Hepatocyte (in vitro differentiated cells): ENCODE data around the gene OTUD4. TPM values are rescaled to one million over a fixed set of nuclear protein-coding genes. Genes with fewer than 3 reads are reported as not detected.
A peak's percentile ranks its signal among the peaks of the same experiment; 100 is the strongest.

Source experiments
- DNase-seq: peaks from one replicate; pipeline ENCODE4 v3.0.0-alpha.2; 2016; ENCODE audit warnings: low spot score
- H2AFZ ChIP-seq: fragments of 200-600 bp; sonication (generic); 2 replicates; pipeline ENCODE4 v1.6.0; 2016; ENCODE audit warnings: antibody characterized with exemption, mild to moderate bottlenecking
- H3K27ac ChIP-seq: fragments of 200-600 bp; sonication (generic); 2 replicates; pipeline ENCODE4 v1.5.1; 2016; ENCODE audit warnings: mild to moderate bottlenecking
- H3K27me3 ChIP-seq: fragments of 200-600 bp; sonication (generic); 2 replicates; pipeline ENCODE4 v1.6.1; 2016
- H3K36me3 ChIP-seq: fragments of 200-600 bp; sonication (generic); replicated peaks from 2 replicates; pipeline ENCODE4 v1.5.1; 2016; ENCODE audit warnings: low read depth; ENCODE audit not compliant: insufficient read depth
- H3K4me1 ChIP-seq: fragments of 200-600 bp; sonication (generic); 2 replicates; pipeline ENCODE4 v1.5.1; 2016; ENCODE audit warnings: mild to moderate bottlenecking, moderate library complexity; ENCODE audit not compliant: insufficient read depth
- H3K4me2 ChIP-seq: fragments of 200-600 bp; sonication (generic); 2 replicates; pipeline ENCODE4 v1.6.0; 2016
- H3K4me3 ChIP-seq: fragments of 200-600 bp; sonication (generic); 2 replicates; pipeline ENCODE4 v1.5.1; 2016; ENCODE audit warnings: mild to moderate bottlenecking
- H3K79me2 ChIP-seq: fragments of 200-600 bp; sonication (generic); 2 replicates; pipeline ENCODE4 v1.6.0; 2017; ENCODE audit warnings: mild to moderate bottlenecking
- H3K9me2 ChIP-seq: fragments of 200-600 bp; sonication (generic); replicated peaks from 2 replicates; pipeline ENCODE4 v1.6.0; 2017; ENCODE audit warnings: mild to moderate bottlenecking; ENCODE audit not compliant: insufficient read depth
- H3K9me3 ChIP-seq: fragments of 200-600 bp; sonication (generic); 2 replicates; pipeline ENCODE4 v1.5.1; 2016; ENCODE audit warnings: low read depth, mild to moderate bottlenecking
- H4K20me1 ChIP-seq: fragments of 200-600 bp; sonication (generic); 2 replicates; pipeline ENCODE4 v1.6.0; 2016; ENCODE audit warnings: mild to moderate bottlenecking; ENCODE audit not compliant: insufficient read depth, poor library complexity, severe bottlenecking
- EZH2 ChIP-seq: fragments of 200-600 bp; sonication (generic); IDR thresholded peaks from 2 replicates; pipeline ENCODE4 v1.6.1; 2016; ENCODE audit warnings: antibody characterized with exemption, mild to moderate bottlenecking, borderline replicate concordance
- EZH2phosphoT487 ChIP-seq: fragments of 200-600 bp; sonication (generic); IDR thresholded peaks from one replicate; pipeline ENCODE4 v1.6.1; 2018; ENCODE audit warnings: antibody characterized with exemption, mild to moderate bottlenecking, low read depth, moderate library complexity; ENCODE audit not compliant: unreplicated experiment, severe bottlenecking
- WGBS: methylation state at CpG from one replicate; pipeline ENCODE4 v1.1.6; 2016; ENCODE audit warnings: low lambda C conversion rate; ENCODE audit errors: missing lambda C conversion rate; 5-methylcytosine and 5-hydroxymethylcytosine counted together
- polyA plus RNA-seq: library from polyadenylated mRNA; unstranded; fragments of >200 nt; fragmentation: Nextera tagmentation; extraction: Ambion mirVana; gene quantifications from 2 replicates; pipeline ENCODE4 v1.2.1, GENCODE V29; 2016
- total RNA-seq: library from RNA; depleted of rRNA; stranded (reverse); fragments of >200 nt; gene quantifications from 2 replicates; pipeline ENCODE4 v1.2.3, GENCODE V29; 2014
- TF ChIP-seq, protein P1 (sequence below): fragments of 200-600 bp; sonication (generic); IDR thresholded peaks from 2 replicates; pipeline ENCODE4 v1.5.1; 2016; ENCODE audit warnings: antibody characterized with exemption, mild to moderate bottlenecking; ENCODE audit not compliant: poor library complexity

The OTUD4 gene
- total and polyA plus RNA-seq, 2 experiments from 2014 or later = 12.9 to 23.9 TPM

DNA sequence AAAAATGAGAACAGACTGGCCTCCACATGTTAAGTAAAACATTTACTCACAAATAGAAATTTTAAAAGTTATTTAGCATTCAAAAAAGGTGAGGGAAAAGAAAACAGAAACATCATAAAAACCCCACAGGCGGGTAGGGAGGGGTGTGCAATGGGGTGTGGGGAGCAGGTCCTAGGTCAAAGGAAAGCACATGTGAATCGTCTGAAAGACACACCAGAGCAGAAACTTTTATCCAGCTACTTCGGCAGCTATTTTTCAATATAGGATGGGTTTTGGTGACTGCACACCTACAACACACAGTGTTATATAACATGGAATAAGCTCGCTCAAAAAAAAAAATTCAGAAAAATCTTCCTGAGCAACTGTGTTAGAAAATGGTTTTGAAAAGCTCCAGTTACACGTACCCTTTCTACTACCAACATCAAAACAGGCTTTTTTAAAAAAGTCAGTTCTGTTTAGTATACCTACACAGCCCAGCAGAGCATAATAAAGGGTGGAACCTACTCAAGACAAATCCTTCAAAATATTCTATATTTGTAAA, 1.6 kb downstream of the OTUD4 start:
- H3K4me2 ChIP-seq = peak overlapping the region; percentile 79
- WGBS = 4% methylated on average over 5 of the region's 5 CpGs
- no peak for DNase-seq
- H3K9me3 ChIP-seq = no peaks in the 10 kb centered on the region
- peak overlapping the region; percentile 84 for H2AFZ ChIP-seq
- no peaks in the 10 kb centered on the region for H3K27me3 ChIP-seq
- no peaks in the 10 kb centered on the region for H3K9me2 ChIP-seq
- TF ChIP-seq EZH2phosphoT487 = no peak
- TF ChIP-seq, protein P1, sequence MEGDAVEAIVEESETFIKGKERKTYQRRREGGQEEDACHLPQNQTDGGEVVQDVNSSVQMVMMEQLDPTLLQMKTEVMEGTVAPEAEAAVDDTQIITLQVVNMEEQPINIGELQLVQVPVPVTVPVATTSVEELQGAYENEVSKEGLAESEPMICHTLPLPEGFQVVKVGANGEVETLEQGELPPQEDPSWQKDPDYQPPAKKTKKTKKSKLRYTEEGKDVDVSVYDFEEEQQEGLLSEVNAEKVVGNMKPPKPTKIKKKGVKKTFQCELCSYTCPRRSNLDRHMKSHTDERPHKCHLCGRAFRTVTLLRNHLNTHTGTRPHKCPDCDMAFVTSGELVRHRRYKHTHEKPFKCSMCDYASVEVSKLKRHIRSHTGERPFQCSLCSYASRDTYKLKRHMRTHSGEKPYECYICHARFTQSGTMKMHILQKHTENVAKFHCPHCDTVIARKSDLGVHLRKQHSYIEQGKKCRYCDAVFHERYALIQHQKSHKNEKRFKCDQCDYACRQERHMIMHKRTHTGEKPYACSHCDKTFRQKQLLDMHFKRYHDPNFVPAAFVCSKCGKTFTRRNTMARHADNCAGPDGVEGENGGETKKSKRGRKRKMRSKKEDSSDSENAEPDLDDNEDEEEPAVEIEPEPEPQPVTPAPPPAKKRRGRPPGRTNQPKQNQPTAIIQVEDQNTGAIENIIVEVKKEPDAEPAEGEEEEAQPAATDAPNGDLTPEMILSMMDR = no peak
- no peak for TF ChIP-seq EZH2
- no peaks in the 10 kb centered on the region for H3K36me3 ChIP-seq
- H4K20me1 ChIP-seq = peaks cover 26% of the 10 kb centered on the region
- H3K4me3 ChIP-seq = peak overlapping the region; percentile 77
- peaks cover 18% of the 10 kb centered on the region for H3K4me1 ChIP-seq
- H3K27ac ChIP-seq = peak overlapping the region; percentile 99
- H3K79me2 ChIP-seq = peaks cover 57% of the 10 kb centered on the region

DNA sequence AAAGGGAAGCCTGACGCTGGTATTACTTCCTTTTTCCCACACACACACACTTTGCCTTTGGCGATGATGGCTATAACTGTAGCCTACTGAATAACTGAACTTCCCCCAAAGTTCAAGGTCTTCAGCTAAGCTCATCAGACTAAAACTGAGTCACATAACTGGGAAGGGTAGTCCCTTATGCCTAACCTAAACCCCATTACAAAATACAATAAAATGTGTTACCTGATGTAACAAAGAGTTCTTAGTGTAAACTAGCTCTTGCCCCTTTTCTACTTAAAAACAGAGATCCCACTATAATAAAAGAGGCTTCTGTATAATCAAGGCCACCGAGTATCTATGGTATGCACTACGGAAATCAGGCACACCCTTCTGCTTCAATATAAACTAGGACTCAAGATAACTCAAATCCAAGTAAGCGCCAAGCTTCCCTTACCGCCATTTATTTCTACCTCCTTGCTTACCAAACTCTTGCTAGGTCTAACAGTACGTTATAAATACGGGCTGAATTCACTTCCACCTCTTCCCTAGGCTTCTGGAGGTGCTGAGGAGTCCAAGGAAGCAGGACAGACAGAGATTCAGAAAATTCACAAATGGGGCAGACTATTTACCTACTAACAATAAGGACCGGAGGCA, 2.4 kb downstream of the OTUD4 start:
- H3K27me3 ChIP-seq = no peaks in the 10 kb centered on the region
- H2AFZ ChIP-seq = peak overlapping the region; percentile 84
- H3K4me2 ChIP-seq = peak overlapping the region; percentile 79
- H3K27ac ChIP-seq = peak overlapping the region; percentile 99
- H4K20me1 ChIP-seq = peaks cover 26% of the 10 kb centered on the region
- peak overlapping the region; percentile 77 for H3K4me3 ChIP-seq
- 10% methylated on average over 9 of the region's 9 CpGs for WGBS
- H3K4me1 ChIP-seq = peaks cover 18% of the 10 kb centered on the region
- no peaks in the 10 kb centered on the region for H3K36me3 ChIP-seq
- peak; percentile 10 for DNase-seq
- no peaks in the 10 kb centered on the region for H3K9me2 ChIP-seq
- no peaks in the 10 kb centered on the region for H3K9me3 ChIP-seq
- no peak for TF ChIP-seq EZH2phosphoT487
- no peak for TF ChIP-seq EZH2
- TF ChIP-seq, protein P1 = no peak
- peaks cover 65% of the 10 kb centered on the region for H3K79me2 ChIP-seq

DNA sequence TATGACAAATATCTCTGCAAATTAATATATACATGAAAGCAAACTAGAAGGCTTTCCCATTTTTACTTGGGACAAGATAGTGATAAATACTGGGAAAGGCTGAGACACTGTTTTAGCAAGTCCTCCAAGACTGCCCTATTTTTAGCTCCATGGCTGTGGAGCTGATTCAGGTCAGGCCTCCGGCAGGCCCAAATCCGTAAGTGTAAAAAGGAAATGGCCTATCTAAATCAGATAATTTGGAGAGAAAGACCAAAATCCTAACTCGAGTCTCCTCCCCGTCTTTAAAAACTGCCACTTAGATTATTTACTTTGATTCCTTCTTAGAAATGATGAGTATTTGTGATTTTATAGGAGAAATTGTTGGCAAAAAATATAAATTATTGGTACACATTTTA, 2.9 kb downstream of the OTUD4 start:
- Histone ChIP-seq H3K4me3 (peak overlapping the region; percentile 77), H3K9me2 (no peaks in the 10 kb centered on the region), H3K4me2 (peak overlapping the region; percentile 79), H3K27ac (peak overlapping the region; percentile 99), H3K79me2 (peaks cover 68% of the 10 kb centered on the region), H4K20me1 (peaks cover 26% of the 10 kb centered on the region), H2AFZ (peak overlapping the region; percentile 84), H3K4me1 (peaks cover 18% of the 10 kb centered on the region), H3K27me3 (no peaks in the 10 kb centered on the region), H3K9me3 (no peaks in the 10 kb centered on the region), H3K36me3 (no peaks in the 10 kb centered on the region)
- peak; percentile 17 for DNase-seq
- 16% methylated on average over 4 of the region's 4 CpGs for WGBS
- TF ChIP-seq, protein P1 = no peak
- TF ChIP-seq EZH2 = no peak
- no peak for TF ChIP-seq EZH2phosphoT487
